Inferior parietal cortex (tissue), 1 donor: Measurements from ENCODE around the gene DPF3.

ENCODE experiments used
- DNase-seq: peaks from one replicate; pipeline ENCODE4 v3.0.0-alpha.2; 2016; ENCODE audit errors: extremely low spot score

DPF3 gene

GRCh38 chr14:72800848-72801370, 93.0 kb downstream of the DPF3 start:
- no peak for DNase-seq

- no peak for DNase-seq
These were observed 93.6 kb downstream of the DPF3 start for GRCh38 chr14:72800296-72800695.

- no peak for DNase-seq
These were observed 97.0 kb downstream of the DPF3 start for GRCh38 chr14:72796935-72797334.

GRCh38 chr14:72793156-72793939, 100.6 kb downstream of the DPF3 start:
- DNase-seq: no peak

- DNase-seq: no peak
These were observed 101.7 kb downstream of the DPF3 start for GRCh38 chr14:72792051-72792788.

- DNase-seq: no peak
These were observed 102.9 kb downstream of the DPF3 start for GRCh38 chr14:72790887-72791566.

GRCh38 chr14:72788972-72789728, 104.8 kb downstream of the DPF3 start:
- no peak for DNase-seq

- no peak for DNase-seq
These were observed 105.6 kb downstream of the DPF3 start for GRCh38 chr14:72788255-72788654.

- no peak for DNase-seq
These were observed 106.1 kb downstream of the DPF3 start for GRCh38 chr14:72787841-72788240.

- no peak for DNase-seq
These were observed 107.2 kb downstream of the DPF3 start for GRCh38 chr14:72786378-72787350.

GRCh38 chr14:72783741-72784140, 110.2 kb downstream of the DPF3 start:
- no peak for DNase-seq

- DNase-seq: no peak
These were observed 111.1 kb downstream of the DPF3 start for GRCh38 chr14:72782817-72783216.

GRCh38 chr14:72781561-72782508, 112.1 kb downstream of the DPF3 start:
- DNase-seq: no peak

- DNase-seq: no peak
These were observed 113.2 kb downstream of the DPF3 start for GRCh38 chr14:72780751-72781150.

GRCh38 chr14:72779679-72780078, 114.2 kb downstream of the DPF3 start:
- DNase-seq: no peak

GRCh38 chr14:72777636-72778035, 116.3 kb downstream of the DPF3 start:
- DNase-seq: no peak

GRCh38 chr14:72776701-72777261, 117.1 kb downstream of the DPF3 start:
- no peak for DNase-seq

GRCh38 chr14:72775923-72776554, 117.9 kb downstream of the DPF3 start:
- DNase-seq: no peak
